HCT116 (cell line): Measurements from ENCODE around the gene ZNF239. TPM values are rescaled to one million over a fixed set of nuclear protein-coding genes. Genes with fewer than 3 reads are reported as not detected.

Experiments
- ATAC-seq: fragments of 200-7000 bp; cut with Tn5 transposase; 2 replicates; pipeline ENCODE4 v1.9.1; 2020; ENCODE audit warnings: mild to moderate bottlenecking, moderate library complexity
- BruUV-seq: library from RNA; stranded (reverse); fragments of 400-500 nt; replicated peaks from 2 replicates; lab custom pipeline; 2021; lab: Mats Ljungman, UMichigan
- CTCF ChIA-PET: fragments of 300-600 bp; sonication (Branson Sonifier 250); formaldehyde crosslinking; loops from one replicate; lab custom pipeline; 2021; ENCODE audit warnings: antibody characterized with exemption; lab: Charles Lee
- POLR2A ChIA-PET: fragments of 300-600, 350-600 bp; sonication (Branson Sonifier 250); formaldehyde crosslinking; loops from one replicate; lab custom pipeline; 2021; ENCODE audit warnings: antibody characterized with exemption; lab: Charles Lee
- RAD21 ChIA-PET, 2 experiments: fragments of 300-600 bp; sonication (Branson Sonifier 250); formaldehyde crosslinking; loops; one replicate each; lab custom pipeline; 2023; ENCODE audit warnings: low total read pairs in 2 of 2; ENCODE audit not compliant: uncharacterized antibody in 2 of 2, unreplicated experiment in 2 of 2, low non-redundant PET in 1 of 2; lab: Charles Lee
- DNase-seq: peaks from one replicate; pipeline ENCODE4 v3.0.0-alpha.2; 2010; ENCODE audit warnings: low read depth, low spot score
- H2AFZ ChIP-seq: fragments of 200-600 bp; shearing (Covaris generic), sonication (generic); 2 replicates; pipeline ENCODE4 v1.6.1; 2017; ENCODE audit warnings: low read depth, mixed run types, mixed read lengths, antibody characterized with exemption, low read length; ENCODE audit not compliant: poor library complexity, severe bottlenecking
- H3K27ac ChIP-seq: 2 replicates; pipeline ENCODE4 v1.5.1; 2012; ENCODE audit warnings: low read depth, low read length
- H3K27me3 ChIP-seq: fragments of 200-600 bp; sonication (generic); 2 replicates; pipeline ENCODE4 v1.6.1; 2016; ENCODE audit warnings: mixed run types, low read length, mixed read lengths; ENCODE audit not compliant: insufficient read depth
- H3K36me3 ChIP-seq, 2 experiments: fragments of 200-500 bp in 1 of 2; fragments of 200-600 bp in 1 of 2; sonication (Bioruptor generic) in 1 of 2; sonication (generic) in 1 of 2; 2 replicates each; pipeline versions ENCODE4 v1.5.1 to v1.6.1; 2014 to 2016; ENCODE audit warnings: low read length in 2 of 2, inconsistent platforms in 1 of 2, mixed read lengths in 1 of 2, mixed run types in 1 of 2; ENCODE audit not compliant: insufficient read depth in 2 of 2, control insufficient read depth in 1 of 2
- H3K4me1 ChIP-seq, 2 experiments: fragments of 200-600 bp in 1 of 2; sonication (generic) in 1 of 2; 2 replicates each; pipeline versions ENCODE4 v1.5.1 to v1.6.1; 2012 to 2017; ENCODE audit warnings: low read length in 2 of 2, inconsistent platforms in 1 of 2, mild to moderate bottlenecking in 1 of 2, mixed read lengths in 1 of 2, mixed run types in 1 of 2, moderate library complexity in 1 of 2; ENCODE audit not compliant: insufficient read depth in 2 of 2, control insufficient read depth in 1 of 2
- H3K4me2 ChIP-seq: fragments of 200-600 bp; sonication (generic); 2 replicates; pipeline ENCODE4 v1.6.1; 2017; ENCODE audit warnings: mixed run types, low read length, mixed read lengths
- H3K4me3 ChIP-seq, 2 experiments: fragments of 200-600 bp in 1 of 2; sonication (generic) in 1 of 2; replicated peaks in 1 of 2; 2 replicates each; pipeline ENCODE4 v1.5.1; 2011 to 2016; ENCODE audit warnings: low read length in 2 of 2, control low read depth in 1 of 2, low read depth in 1 of 2, mild to moderate bottlenecking in 1 of 2, mixed read lengths in 1 of 2, mixed run types in 1 of 2
- H3K79me2 ChIP-seq: fragments of 200-600 bp; sonication (generic); 2 replicates; pipeline ENCODE4 v1.6.1; 2017; ENCODE audit warnings: mild to moderate bottlenecking, mixed run types, low read length, moderate library complexity, mixed read lengths; ENCODE audit not compliant: insufficient read depth
- H3K9ac ChIP-seq: fragments of 200-600 bp; sonication (generic); 2 replicates; pipeline ENCODE4 v1.6.1; 2016; ENCODE audit warnings: low read length, mixed read lengths
- H3K9me2 ChIP-seq: fragments of 200-600 bp; sonication (generic), shearing (Covaris generic); 2 replicates; pipeline ENCODE4 v1.6.1; 2017; ENCODE audit warnings: mixed run types, mild to moderate bottlenecking, moderate library complexity; ENCODE audit not compliant: insufficient read depth
- H3K9me3 ChIP-seq, 2 experiments: fragments of 200-500 bp in 1 of 2; fragments of 200-600 bp in 1 of 2; sonication (Bioruptor generic) in 1 of 2; sonication (generic) in 1 of 2; 2 replicates each; pipeline ENCODE4 v1.6.1; 2014 to 2017; ENCODE audit warnings: low read length in 2 of 2, mixed read lengths in 2 of 2, inconsistent platforms in 1 of 2, low read depth in 1 of 2, mild to moderate bottlenecking in 1 of 2, mixed run types in 1 of 2, moderate library complexity in 1 of 2; ENCODE audit not compliant: control insufficient read depth in 1 of 2, insufficient read depth in 1 of 2
- H4K20me1 ChIP-seq: fragments of 200-600 bp; sonication (generic), shearing (Covaris generic); 2 replicates; pipeline ENCODE4 v1.6.1; 2017; ENCODE audit warnings: mixed run types, mild to moderate bottlenecking, moderate library complexity; ENCODE audit not compliant: insufficient read depth
- CBX3 ChIP-seq: IDR thresholded peaks from 2 replicates; pipeline ENCODE4 v1.6.1; 2012; ENCODE audit warnings: low read depth
- CEBPB ChIP-seq: IDR thresholded peaks from 2 replicates; pipeline ENCODE4 v1.6.1; 2012; ENCODE audit warnings: low read depth
- EGR1 ChIP-seq: IDR thresholded peaks from 2 replicates; pipeline ENCODE4 v1.6.1; 2012; ENCODE audit warnings: low read depth
- ELF1 ChIP-seq: IDR thresholded peaks from 2 replicates; pipeline ENCODE4 v1.6.1; 2012; ENCODE audit warnings: low read depth, borderline replicate concordance
- EZH2 ChIP-seq: fragments of 200-600 bp; sonication (generic); IDR thresholded peaks from 2 replicates; pipeline ENCODE4 v1.6.1; 2017; ENCODE audit warnings: antibody characterized with exemption, mixed run types
- EZH2phosphoT487 ChIP-seq: fragments of 200-600 bp; IDR thresholded peaks from 2 replicates; pipeline ENCODE4 v1.6.1; 2018; ENCODE audit warnings: antibody characterized with exemption, borderline replicate concordance
- FOSL1 ChIP-seq: IDR thresholded peaks from 2 replicates; pipeline ENCODE4 v1.6.1; 2012; ENCODE audit warnings: low read depth
- POLR2A ChIP-seq: IDR thresholded peaks from 2 replicates; pipeline ENCODE4 v1.7.0; 2011; ENCODE audit warnings: borderline replicate concordance; ENCODE audit not compliant: insufficient read depth, insufficient read length; ENCODE audit errors: extremely low read depth
- POLR2AphosphoS5 ChIP-seq: IDR thresholded peaks from 2 replicates; pipeline ENCODE4 v1.6.1; 2011; ENCODE audit warnings: mild to moderate bottlenecking, low read depth, low read length, moderate library complexity
- RAD21 ChIP-seq: IDR thresholded peaks from 2 replicates; pipeline ENCODE4 v1.6.1; 2012; ENCODE audit warnings: low read depth, mild to moderate bottlenecking
- SIN3A ChIP-seq: IDR thresholded peaks from 2 replicates; pipeline ENCODE4 v1.6.1; 2012; ENCODE audit warnings: low read depth
- SP1 ChIP-seq: IDR thresholded peaks from 2 replicates; pipeline ENCODE4 v1.6.1; 2012; ENCODE audit warnings: low read depth
- SRF ChIP-seq: IDR thresholded peaks from 2 replicates; pipeline ENCODE4 v1.6.1; 2012; ENCODE audit warnings: low read depth
- TCF7L2 ChIP-seq: IDR thresholded peaks from 2 replicates; pipeline ENCODE4 v1.7.0; 2011; ENCODE audit warnings: borderline replicate concordance, inconsistent platforms; ENCODE audit not compliant: insufficient read depth, insufficient read length; ENCODE audit errors: extremely low read depth
- YY1 ChIP-seq: IDR thresholded peaks from 2 replicates; pipeline ENCODE4 v1.6.1; 2011; ENCODE audit warnings: low read length, low read depth, moderate library complexity, mild to moderate bottlenecking; ENCODE audit not compliant: insufficient replicate concordance; ENCODE audit errors: extremely low read depth
- ZFX ChIP-seq: fragments of 450-650 bp; IDR thresholded peaks from 2 replicates; pipeline ENCODE4 v1.6.1; 2017
- ZNF274 ChIP-seq: fragments of 200-500 bp; sonication (Bioruptor generic); IDR thresholded peaks from 2 replicates; pipeline ENCODE4 v1.6.1; 2014; ENCODE audit warnings: mild to moderate bottlenecking, low read depth, low read length, inconsistent platforms
- intact Hi-C: fragments of 100-400 bp; cut with micrococcal nuclease; formaldehyde crosslinking; loops from 2 replicates; pipeline ENCODE4 v1.10.0; 2022
- total RNA-seq: library from RNA; stranded (reverse); gene quantifications from one replicate; pipeline ENCODE4 v1.2.1, GENCODE V29; 2021; ENCODE audit not compliant: unreplicated experiment
- TF ChIP-seq, protein P1 (sequence below): IDR thresholded peaks from 2 replicates; pipeline ENCODE4 v1.6.1; 2012
- TF ChIP-seq, protein P2 (sequence below), 3 experiments: fragments of 200-600 bp in 1 of 3; sonication (generic) in 1 of 3; IDR thresholded peaks in 2 of 3; conservative IDR thresholded peaks in 1 of 3; 2 replicates each; pipeline ENCODE4 v1.5.1; 2012 to 2017; ENCODE audit warnings: low read depth in 2 of 3, low read length in 2 of 3, antibody characterized with exemption in 1 of 3, borderline replicate concordance in 1 of 3, control low read depth in 1 of 3, mild to moderate bottlenecking in 1 of 3, mixed read lengths in 1 of 3, mixed run types in 1 of 3, moderate library complexity in 1 of 3; ENCODE audit not compliant: insufficient read depth in 1 of 3

Gene ZNF239
- total RNA-seq, 1 experiment from 2014 or later = 4.4 TPM

DNA sequence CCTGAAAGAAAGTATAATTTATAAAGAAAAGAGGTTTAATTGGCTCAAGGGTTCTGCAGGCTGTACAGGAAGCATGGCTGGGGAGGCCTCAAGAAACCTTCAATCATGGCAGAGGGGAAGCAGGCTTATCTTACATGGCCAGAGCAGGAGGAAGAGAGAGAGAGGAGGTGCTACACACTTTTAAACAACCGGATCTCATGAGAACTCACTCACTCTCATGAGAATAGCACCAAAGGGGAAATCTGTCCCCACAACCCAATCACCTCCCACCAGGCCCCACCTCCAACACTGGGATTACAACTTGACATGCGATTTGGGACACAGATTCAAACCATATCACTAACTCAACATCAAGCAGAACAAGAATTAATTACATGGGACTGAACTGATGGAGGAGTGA lies 24.9 kb upstream of the ZNF239 start:
- Histone ChIP-seq H3K4me2 (no peak overlapping the region), H3K27me3 (no peaks in the 10 kb centered on the region), H3K9ac (no peak overlapping the region), H3K36me3 (no peaks in the 10 kb centered on the region)
- intact Hi-C loops = no loop called here
- no peak for TF ChIP-seq RAD21
- no peak for TF ChIP-seq ELF1
- no peak for TF ChIP-seq TCF7L2
- TF ChIP-seq EGR1 = no peak
- no peak for TF ChIP-seq ZFX
- TF ChIP-seq YY1 = no peak
- TF ChIP-seq, protein P1, sequence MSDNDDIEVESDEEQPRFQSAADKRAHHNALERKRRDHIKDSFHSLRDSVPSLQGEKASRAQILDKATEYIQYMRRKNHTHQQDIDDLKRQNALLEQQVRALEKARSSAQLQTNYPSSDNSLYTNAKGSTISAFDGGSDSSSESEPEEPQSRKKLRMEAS = no peak
- TF ChIP-seq EZH2phosphoT487 = no peak
- no peak for TF ChIP-seq CBX3
- TF ChIP-seq, all 23 proteins: peak for 0
- ChIA-PET RAD21 (no interaction called here), POLR2A (no interaction called here), CTCF (no interaction called here)
- Histone ChIP-seq H3K4me1 (no peaks in the 10 kb centered on the region), H3K9me3 (no peaks in the 10 kb centered on the region), H4K20me1 (no peaks in the 10 kb centered on the region), H3K27ac (no peak overlapping the region), H3K4me3 (no peak overlapping the region), H3K9me2 (no peaks in the 10 kb centered on the region), H3K79me2 (no peaks in the 10 kb centered on the region), H2AFZ (no peak overlapping the region)
- no peak for DNase-seq
- BruUV-seq = no TSS peak
- ATAC-seq = no peak

DNA sequence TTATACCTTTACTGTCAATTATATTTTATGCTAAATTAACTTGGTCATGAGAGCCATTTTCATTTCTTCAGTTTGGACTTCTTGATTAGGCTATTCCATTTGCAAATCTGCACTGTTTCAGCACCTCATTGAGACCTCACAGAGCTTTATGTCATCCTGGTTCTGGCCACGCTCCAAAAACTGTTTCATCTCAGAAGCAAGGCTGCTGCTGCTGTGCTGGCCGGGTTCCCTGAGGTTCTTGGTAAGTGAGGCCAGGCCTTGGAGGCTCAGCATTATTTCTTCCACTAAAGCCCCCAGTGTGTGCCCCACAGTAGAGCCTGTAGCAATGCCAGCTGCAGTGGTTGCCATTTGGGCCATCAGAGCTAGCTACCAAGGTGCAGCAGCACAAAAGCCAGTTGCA lies 24.0 kb upstream of the ZNF239 start:
- Histone ChIP-seq H3K9me2 (no peaks in the 10 kb centered on the region), H3K4me3 (no peak overlapping the region), H3K79me2 (no peaks in the 10 kb centered on the region), H4K20me1 (no peaks in the 10 kb centered on the region), H3K27ac (no peak overlapping the region), H3K27me3 (no peaks in the 10 kb centered on the region), H3K9ac (no peak overlapping the region), H3K9me3 (no peaks in the 10 kb centered on the region), H3K36me3 (no peaks in the 10 kb centered on the region), H3K4me2 (no peak overlapping the region), H2AFZ (no peak overlapping the region), H3K4me1 (no peaks in the 10 kb centered on the region)
- TF ChIP-seq EZH2 (no peak), FOSL1 (no peak), SRF (no peak), RAD21 (no peak), ELF1 (no peak), TCF7L2 (no peak), POLR2AphosphoS5 (no peak), ZFX (no peak), YY1 (no peak), SP1 (no peak), CEBPB (no peak), ZNF274 (no peak), SIN3A (no peak), EZH2phosphoT487 (no peak), POLR2A (no peak), CBX3 (no peak)
- TF ChIP-seq, protein P1 = no peak
- TF ChIP-seq, protein P2, sequence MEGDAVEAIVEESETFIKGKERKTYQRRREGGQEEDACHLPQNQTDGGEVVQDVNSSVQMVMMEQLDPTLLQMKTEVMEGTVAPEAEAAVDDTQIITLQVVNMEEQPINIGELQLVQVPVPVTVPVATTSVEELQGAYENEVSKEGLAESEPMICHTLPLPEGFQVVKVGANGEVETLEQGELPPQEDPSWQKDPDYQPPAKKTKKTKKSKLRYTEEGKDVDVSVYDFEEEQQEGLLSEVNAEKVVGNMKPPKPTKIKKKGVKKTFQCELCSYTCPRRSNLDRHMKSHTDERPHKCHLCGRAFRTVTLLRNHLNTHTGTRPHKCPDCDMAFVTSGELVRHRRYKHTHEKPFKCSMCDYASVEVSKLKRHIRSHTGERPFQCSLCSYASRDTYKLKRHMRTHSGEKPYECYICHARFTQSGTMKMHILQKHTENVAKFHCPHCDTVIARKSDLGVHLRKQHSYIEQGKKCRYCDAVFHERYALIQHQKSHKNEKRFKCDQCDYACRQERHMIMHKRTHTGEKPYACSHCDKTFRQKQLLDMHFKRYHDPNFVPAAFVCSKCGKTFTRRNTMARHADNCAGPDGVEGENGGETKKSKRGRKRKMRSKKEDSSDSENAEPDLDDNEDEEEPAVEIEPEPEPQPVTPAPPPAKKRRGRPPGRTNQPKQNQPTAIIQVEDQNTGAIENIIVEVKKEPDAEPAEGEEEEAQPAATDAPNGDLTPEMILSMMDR (IDR thresholded peaks at IDR 0.05 in 2 of 3, conservative IDR thresholded peaks at IDR 0.05 in 1 of 3; ENCODE audit: borderline replicate concordance in 1 of 3, insufficient read depth in 1 of 3, low read depth in 2 of 3, low read length in 2 of 3) = no peak
- ChIA-PET CTCF (no interaction called here), RAD21 (no interaction called here), POLR2A (no interaction called here)
- intact Hi-C loops = no loop called here
- no TSS peak for BruUV-seq
- no peak for DNase-seq
- ATAC-seq = no peak
